Ectodermal cell (in vitro differentiated cells): ENCODE data around the gene MSI2.

Experiments
- H3K27ac ChIP-seq: 2 replicates; pipeline ENCODE4 v1.7.0; 2013; ENCODE audit warnings: mild to moderate bottlenecking, low read depth, low read length; ENCODE audit not compliant: insufficient read depth, poor library complexity, severe bottlenecking
- H3K27me3 ChIP-seq: 2 replicates; pipeline ENCODE4 v1.7.0; 2013; ENCODE audit warnings: mild to moderate bottlenecking, low read length; ENCODE audit not compliant: insufficient read depth, control insufficient read depth, poor library complexity, severe bottlenecking
- H3K36me3 ChIP-seq: one replicate; pipeline ENCODE4 v1.7.0; 2013; ENCODE audit warnings: low read length; ENCODE audit not compliant: control insufficient read depth, insufficient read depth
- H3K4me1 ChIP-seq: one replicate; pipeline ENCODE4 v1.7.0; 2013; ENCODE audit warnings: low read length; ENCODE audit not compliant: control insufficient read depth, insufficient read depth
- H3K4me3 ChIP-seq: 2 replicates; pipeline ENCODE4 v1.7.0; 2013; ENCODE audit warnings: low read depth, low read length, control low read depth; ENCODE audit not compliant: insufficient read depth
- H3K9me3 ChIP-seq: 2 replicates; pipeline ENCODE4 v1.7.0; 2013; ENCODE audit warnings: mild to moderate bottlenecking, low read length, moderate library complexity; ENCODE audit not compliant: control insufficient read depth
- WGBS, 2 experiments: methylation state at CpG; one replicate each; pipeline ENCODE4 v1.1.7; 2013; ENCODE audit warnings: missing lambda C conversion rate in 2 of 2; 5-methylcytosine and 5-hydroxymethylcytosine counted together

MSI2 gene

GRCh38 chr17:57352665-57353175 is 96.4 kb downstream of the MSI2 start:
- H3K36me3 ChIP-seq = peaks cover 9% of the 10 kb centered on the region
- no peak overlapping the region for H3K27ac ChIP-seq
- peaks cover 17% of the 10 kb centered on the region for H3K4me1 ChIP-seq
- no peaks in the 10 kb centered on the region for H3K9me3 ChIP-seq
- no peak overlapping the region for H3K4me3 ChIP-seq
- H3K27me3 ChIP-seq = no peaks in the 10 kb centered on the region
- WGBS, 2 experiments = 96 to 97% methylated on average over 5 of the region's 5 CpGs

GRCh38 chr17:57354673-57355072 is 98.3 kb downstream of the MSI2 start:
- Histone ChIP-seq H3K27me3 (no peaks in the 10 kb centered on the region), H3K4me1 (peaks cover 17% of the 10 kb centered on the region), H3K36me3 (no peaks in the 10 kb centered on the region), H3K9me3 (no peaks in the 10 kb centered on the region), H3K27ac (no peak overlapping the region), H3K4me3 (no peak overlapping the region)
- WGBS, 2 experiments = 95 to 97% methylated on average over 2 of the region's 2 CpGs

- Histone ChIP-seq H3K4me1 (peaks cover 17% of the 10 kb centered on the region), H3K27ac (no peak overlapping the region), H3K36me3 (no peaks in the 10 kb centered on the region), H3K27me3 (no peaks in the 10 kb centered on the region), H3K9me3 (no peaks in the 10 kb centered on the region), H3K4me3 (no peak overlapping the region)
- WGBS, 2 experiments = 90 to 92% methylated on average over 6 of the region's 6 CpGs
These were observed 99.0 kb downstream of the MSI2 start for GRCh38 chr17:57355090-57355859.

- peaks cover 17% of the 10 kb centered on the region for H3K4me1 ChIP-seq
- no peaks in the 10 kb centered on the region for H3K36me3 ChIP-seq
- H3K4me3 ChIP-seq = no peak overlapping the region
- H3K27ac ChIP-seq = no peak overlapping the region
- H3K9me3 ChIP-seq = no peaks in the 10 kb centered on the region
- WGBS, 2 experiments = 88 to 96% methylated on average over 5 to 6 of the region's 6 CpGs
- no peaks in the 10 kb centered on the region for H3K27me3 ChIP-seq
These were observed 99.9 kb downstream of the MSI2 start for GRCh38 chr17:57356153-57356718.

- no peak overlapping the region for H3K4me3 ChIP-seq
- peak overlapping the region; percentile 72 for H3K27ac ChIP-seq
- WGBS, 2 experiments = 56 to 60% methylated on average over 16 of the region's 16 CpGs
These were observed 100.5 kb downstream of the MSI2 start for GRCh38 chr17:57356719-57357391.

GRCh38 chr17:57357392-57357784 is 101.1 kb downstream of the MSI2 start:
- Histone ChIP-seq H3K27me3 (no peaks in the 10 kb centered on the region), H3K4me3 (no peak overlapping the region), H3K9me3 (no peaks in the 10 kb centered on the region), H3K27ac (peak overlapping the region; percentile 72), H3K4me1 (peaks cover 17% of the 10 kb centered on the region), H3K36me3 (no peaks in the 10 kb centered on the region)
- 88 to 92% methylated on average over 11 of the region's 11 CpGs for WGBS, 2 experiments

More at GRCh38 chr17:57356719-57357391, 100.5 kb downstream of the MSI2 start:
- H3K4me1 ChIP-seq = peaks cover 17% of the 10 kb centered on the region
- no peaks in the 10 kb centered on the region for H3K36me3 ChIP-seq
- H3K9me3 ChIP-seq = no peaks in the 10 kb centered on the region
- no peaks in the 10 kb centered on the region for H3K27me3 ChIP-seq

- Histone ChIP-seq H3K27ac (no peak overlapping the region), H3K4me3 (no peak overlapping the region), H3K27me3 (no peaks in the 10 kb centered on the region), H3K9me3 (no peaks in the 10 kb centered on the region), H3K4me1 (peaks cover 17% of the 10 kb centered on the region), H3K36me3 (no peaks in the 10 kb centered on the region)
- 90 to 94% methylated on average over 3 of the region's 3 CpGs for WGBS, 2 experiments
These were observed 101.6 kb downstream of the MSI2 start for GRCh38 chr17:57357830-57358430.

GRCh38 chr17:57360266-57360665 is 103.9 kb downstream of the MSI2 start:
- Histone ChIP-seq H3K4me3 (no peak overlapping the region), H3K4me1 (peaks cover 28% of the 10 kb centered on the region), H3K27ac (no peak overlapping the region), H3K27me3 (no peaks in the 10 kb centered on the region), H3K36me3 (no peaks in the 10 kb centered on the region), H3K9me3 (no peaks in the 10 kb centered on the region)
- WGBS, 2 experiments = 90 to 97% methylated on average over 1 to 2 of the region's 2 CpGs

- no peak overlapping the region for H3K4me3 ChIP-seq
- no peaks in the 10 kb centered on the region for H3K36me3 ChIP-seq
- 94 to 95% methylated on average over 9 of the region's 9 CpGs for WGBS, 2 experiments
- H3K27me3 ChIP-seq = no peaks in the 10 kb centered on the region
- no peak overlapping the region for H3K27ac ChIP-seq
- peaks cover 27% of the 10 kb centered on the region for H3K4me1 ChIP-seq
- H3K9me3 ChIP-seq = no peaks in the 10 kb centered on the region
These were observed 106.7 kb downstream of the MSI2 start for GRCh38 chr17:57362797-57363556.
